CD4-positive, alpha-beta T cell treated with Interleukin-4 for 1 hour (primary cell): ENCODE measurements around the gene PTCD3.

ENCODE experiments used
- DNase-seq, 2 donors: peaks; one replicate each; pipeline ENCODE4 v3.0.0-alpha.2; 2020 to 2022

The PTCD3 gene

DNA sequence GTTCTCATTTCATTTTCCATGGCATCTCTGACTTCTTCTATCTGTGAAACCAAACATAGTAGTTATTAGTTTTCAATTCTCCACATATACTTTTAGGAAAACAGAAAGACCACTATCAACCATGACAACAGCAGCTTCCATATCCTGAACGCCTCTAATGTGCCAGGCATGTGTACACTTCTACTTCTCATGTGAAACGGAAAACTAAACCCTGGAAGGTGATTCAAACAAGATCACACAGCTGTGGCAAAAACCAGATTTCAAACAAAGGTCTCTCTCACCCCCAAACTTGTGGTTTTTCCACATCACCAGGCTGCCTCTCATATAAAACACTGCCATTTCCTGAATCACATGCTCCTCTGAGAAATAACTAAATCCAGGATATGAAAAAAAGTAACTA, 41.8 kb downstream of the PTCD3 start:
- DNase-seq, result no peak

DNA sequence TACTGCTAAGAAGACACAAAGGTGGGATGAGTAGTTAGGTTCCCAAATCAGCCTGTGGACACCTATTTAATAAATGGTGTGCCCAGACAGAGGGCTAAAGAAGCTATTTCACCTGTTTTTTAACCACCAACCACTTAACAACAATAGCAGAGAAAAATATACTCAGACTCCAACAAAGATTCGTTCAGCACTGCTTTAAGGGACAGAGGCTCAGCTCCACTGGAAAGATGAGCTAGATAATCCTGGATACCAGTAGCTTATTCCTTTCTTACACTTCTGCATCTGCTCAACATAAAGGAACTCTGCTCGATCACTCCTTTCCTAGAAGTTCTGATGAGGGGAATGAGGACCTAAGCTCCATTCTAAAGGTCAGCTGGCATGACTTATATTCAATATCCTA, 44.5 kb downstream of the PTCD3 start:
- no peak for DNase-seq

DNA sequence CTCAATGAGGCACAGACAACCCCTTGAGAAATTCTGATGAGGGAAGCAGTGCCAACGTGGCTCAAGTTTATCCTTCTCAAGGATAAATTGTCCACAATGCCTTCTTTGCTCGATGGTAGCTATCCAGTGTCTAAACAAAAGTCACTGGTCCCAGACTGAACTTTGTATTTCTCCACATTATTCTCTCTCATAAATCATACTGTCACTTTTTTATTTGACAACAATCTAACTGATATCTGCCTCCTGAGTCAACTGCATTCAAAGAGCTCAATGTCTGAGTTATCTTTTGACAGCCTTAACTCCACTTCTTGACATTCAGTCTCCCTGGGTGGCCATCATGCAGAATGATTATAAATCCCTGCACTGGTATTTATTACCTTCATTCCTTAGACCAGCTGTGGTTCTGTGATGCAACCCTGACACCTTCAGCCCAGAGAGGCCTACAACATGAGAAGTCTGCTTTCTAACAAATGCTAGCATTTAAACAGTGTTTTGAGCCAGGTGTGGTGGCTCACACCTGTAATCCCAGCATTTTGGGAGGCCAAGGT, 51.0 kb downstream of the PTCD3 start:
- DNase-seq, result no peak

DNA sequence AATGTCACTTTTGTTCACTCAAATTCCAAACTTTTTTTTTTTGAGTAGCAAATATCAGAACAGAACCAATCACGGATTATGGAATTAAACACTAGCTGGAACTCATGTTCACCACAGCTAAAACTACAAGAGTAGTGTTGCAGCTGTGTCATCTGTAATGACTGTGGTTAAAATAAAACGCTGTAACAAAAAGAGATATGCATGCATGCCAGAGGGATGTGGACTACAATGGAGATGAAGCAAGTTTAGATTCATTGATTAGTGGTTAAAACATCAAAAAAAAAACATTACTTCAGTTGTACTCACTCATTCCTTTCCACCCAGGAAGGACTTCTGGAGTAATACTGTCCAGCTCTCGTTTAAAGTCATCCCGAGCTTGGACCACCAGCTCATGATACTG, 52.3 kb downstream of the PTCD3 start:
- DNase-seq, result no peak

DNA sequence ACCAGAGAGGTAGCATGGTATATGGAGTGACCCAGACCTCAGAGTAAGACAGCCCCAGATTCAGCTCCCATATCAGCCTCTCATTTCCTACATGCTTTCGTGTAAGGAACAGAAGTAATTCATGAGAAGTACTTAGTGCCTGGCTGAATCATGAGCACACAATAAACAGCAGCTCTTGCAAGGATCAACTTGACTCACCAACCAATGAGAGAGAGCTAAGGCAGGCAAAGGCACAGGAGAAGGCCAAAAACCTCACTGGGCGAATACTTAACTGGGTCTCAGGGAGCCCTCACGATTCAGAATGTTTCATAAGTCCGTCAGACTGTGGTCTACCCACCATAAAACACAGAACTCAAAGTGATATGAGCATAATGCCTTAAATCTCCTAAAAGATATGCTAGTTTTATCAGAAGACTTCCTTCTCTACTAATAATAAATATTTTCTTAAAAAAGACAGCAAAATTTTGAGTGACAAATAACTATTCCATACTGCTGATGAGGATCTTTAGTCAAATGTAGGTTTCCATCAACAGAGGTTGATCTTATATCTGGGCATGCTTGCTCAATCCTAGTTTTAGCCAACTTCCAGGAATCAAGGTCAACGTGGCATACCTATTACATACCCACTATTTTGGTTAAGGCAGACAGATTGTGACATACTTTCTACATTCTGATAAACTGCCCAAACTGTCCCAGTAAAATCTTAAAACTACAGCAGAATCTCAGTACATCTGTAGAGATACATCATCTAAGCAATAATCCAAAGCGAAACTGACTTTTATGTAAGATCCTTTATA, 54.3 kb downstream of the PTCD3 start:
- DNase-seq, result no peak

DNA sequence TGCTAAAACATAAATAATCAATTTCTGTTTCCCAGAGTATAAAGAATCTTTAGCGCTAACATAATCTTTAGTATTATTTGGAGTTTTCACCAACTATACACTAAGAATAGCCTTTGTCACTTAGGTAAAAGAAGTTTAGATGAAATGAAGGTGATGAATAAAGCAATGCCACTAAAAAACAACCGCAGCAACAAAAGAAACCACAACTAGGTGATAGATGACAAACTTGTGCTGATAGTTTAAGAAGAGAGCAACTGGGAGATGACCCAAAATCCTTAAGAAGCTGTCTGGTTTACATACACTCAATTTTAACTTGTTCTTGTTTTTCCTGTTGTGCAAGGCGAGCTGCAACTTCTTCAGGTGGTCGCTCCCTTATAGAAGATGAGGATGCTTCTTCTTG, 64.4 kb downstream of the PTCD3 start:
- no peak for DNase-seq

DNA sequence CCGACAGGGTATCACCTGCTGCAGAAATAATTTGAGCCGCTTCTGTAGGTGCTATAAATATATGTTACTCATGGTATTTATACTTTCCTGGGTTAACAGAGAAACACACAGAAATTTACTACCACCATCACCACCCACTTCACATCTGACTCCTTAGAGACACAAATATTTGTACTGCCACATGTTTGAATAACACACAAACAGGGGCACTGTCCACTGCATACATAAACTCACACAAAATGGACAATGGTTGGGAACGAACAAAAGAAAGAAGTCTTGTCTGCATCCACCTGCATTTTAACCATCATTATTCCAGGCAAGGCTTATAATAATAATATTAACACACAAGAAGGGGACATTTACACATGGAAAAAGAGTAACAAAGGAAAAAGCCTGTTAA, 65.3 kb downstream of the PTCD3 start:
- DNase-seq, result no peak

DNA sequence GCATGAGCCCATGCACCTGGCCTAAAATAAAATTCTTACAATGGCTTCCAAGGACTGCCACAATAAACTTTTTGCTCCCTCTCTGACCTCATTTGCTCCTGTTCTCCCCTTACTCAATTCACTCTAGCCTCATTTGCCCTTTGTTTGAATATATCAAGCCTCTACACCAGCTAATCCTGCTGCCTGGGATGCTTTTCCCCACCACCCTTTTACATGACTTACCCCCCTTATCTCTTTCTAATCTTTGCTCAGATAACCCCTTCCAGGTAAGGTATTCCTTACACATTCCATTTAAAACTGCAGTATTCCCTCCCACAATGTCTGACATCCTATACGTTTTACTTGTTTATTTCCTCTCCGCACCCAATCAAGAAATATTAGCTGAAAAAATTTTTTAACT, 66.6 kb downstream of the PTCD3 start:
- no peak for DNase-seq

DNA sequence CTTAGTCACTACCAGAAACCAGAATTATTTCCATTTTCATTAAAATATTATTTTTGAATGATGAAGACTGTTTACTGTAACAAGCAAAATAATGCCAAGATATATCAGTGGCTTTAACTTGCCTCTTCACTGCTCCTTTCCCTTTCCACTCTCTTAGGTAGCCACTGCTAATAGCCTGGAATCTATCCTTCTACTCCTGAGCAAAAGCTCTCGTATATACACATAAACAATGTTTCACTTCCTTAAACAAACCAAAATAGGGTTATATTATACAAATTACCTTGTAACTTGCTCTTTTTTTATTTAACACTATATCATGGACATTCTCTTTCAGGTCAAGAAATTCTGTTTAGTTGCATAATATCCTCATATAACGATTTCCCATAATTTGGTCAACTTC, 68.4 kb downstream of the PTCD3 start:
- no peak for DNase-seq

DNA sequence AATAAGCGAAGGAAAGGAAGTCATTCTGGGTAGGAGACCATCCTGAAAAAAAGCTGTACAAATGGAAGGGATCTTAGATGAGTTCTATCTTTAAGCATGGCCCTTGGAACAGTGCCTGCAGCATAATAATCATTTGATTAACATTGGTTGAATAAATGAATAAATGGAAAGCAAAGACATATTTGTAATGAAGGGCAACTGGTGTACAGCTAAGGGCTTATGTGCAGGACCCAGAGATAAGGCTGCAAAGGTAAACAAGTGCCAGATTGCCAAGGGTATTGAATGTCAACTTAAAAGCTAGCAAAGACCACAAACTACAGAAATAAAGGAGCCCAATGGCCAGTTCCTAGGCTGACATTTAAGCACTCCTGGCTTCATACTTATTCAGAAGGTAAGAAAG, 69.8 kb downstream of the PTCD3 start:
- no peak for DNase-seq

DNA sequence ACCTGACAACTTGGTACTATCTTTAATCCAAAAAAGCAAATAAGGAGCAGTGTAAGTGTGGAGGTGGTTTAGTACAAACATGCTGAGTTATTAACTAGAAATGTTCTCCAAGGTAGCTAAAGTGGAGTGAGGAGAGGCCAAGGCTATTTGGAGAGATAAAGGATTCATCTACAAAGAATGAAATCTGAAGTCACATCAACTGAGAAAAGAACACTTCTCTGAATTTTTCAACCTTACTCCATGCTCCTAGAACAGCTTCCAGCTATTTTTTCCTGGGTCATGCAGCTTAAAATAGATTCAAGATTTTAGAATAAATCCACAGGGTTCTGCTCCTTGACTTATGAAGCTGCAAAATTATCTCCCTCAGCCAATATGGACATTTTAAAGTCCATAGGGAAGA, 70.6 kb downstream of the PTCD3 start:
- DNase-seq, result no peak

DNA sequence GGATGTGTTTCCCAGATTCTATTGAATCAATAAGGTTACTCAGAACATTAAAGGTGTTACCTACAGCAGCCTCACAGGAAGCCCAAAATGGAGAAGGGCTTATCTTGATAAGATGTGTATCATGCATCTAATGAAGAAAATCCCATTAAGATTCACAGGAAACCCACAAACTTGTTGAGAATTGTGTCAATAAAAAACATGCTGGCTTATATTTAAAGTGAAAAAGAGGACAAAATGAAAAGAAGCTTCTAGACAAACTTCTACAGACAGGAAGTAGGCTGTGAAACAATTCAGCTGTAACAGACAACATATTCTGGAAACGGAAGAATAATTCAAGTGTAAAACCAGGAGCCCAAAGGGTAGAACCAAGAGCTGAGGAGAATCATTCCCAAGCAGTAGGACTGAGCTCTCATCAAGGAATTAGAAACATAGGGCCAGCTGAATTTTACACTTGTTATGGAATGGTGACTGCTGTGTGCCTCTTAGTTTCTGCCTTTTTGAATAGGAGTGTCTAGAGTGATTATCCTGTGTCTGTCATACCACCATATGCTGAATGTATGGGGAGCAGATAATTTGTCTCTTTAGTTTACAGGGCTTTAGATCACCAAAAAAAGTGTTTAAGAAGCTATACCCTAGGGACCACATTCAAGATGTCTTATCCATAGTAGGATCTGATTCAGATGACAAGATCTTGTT, 79.6 kb downstream of the PTCD3 start:
- peak; percentile 15 to 88 for DNase-seq

DNA sequence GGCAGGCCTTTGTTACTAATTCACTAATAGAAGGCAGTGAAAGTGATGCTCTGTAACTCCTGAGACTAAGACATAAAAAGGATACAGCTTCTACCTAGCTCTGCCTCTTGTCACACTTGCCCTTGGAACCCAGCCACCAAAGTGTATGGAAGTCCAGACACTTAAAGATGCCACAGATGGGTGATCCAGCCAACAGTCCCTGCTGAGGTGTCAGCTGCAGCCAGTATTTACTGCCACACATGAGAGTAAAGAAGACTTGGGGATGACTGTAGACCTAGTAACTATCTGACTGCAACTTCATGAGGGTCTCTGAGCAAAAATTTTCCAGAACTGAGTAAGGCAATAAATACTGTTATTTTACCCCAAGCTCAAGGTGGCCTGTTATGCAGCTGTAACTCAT, 80.4 kb downstream of the PTCD3 start:
- no peak for DNase-seq

DNA sequence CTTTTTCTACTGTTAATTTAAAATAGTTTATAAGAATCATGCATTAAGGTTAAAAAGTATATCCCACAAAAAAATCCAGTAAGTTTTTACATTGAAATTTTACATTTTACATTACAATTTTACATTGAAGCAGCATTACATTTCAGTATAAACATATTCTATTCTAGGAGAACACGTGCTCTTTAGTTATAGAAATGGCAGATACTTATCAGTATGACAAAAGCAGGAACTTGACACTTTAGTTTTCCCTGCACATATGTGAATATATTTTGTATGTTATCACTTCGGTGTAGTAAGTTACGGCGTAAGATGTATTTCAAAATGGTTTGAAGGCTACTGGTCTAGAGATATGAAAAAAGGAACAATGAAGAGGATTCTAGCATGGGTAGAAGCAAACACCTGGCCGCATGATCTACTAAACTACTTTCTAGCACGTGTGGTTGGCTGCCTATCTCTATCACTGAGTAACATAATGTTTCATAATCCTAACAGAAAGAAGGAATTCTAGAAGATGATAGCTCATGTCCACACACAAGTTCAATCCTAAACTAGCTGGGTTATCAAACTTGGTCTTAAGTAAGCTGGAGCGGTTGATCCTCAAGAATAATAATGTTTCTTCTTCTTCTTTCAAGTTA, 83.9 kb downstream of the PTCD3 start:
- DNase-seq, result no peak
